Sigmoid colon (tissue), 4 donors: ENCODE results near the gene PLTP.

Experiments
- EP300 ChIP-seq, 4 donors: sonication (generic); formaldehyde crosslinking; IDR thresholded peaks; one replicate each; pipeline ENCODE4 v1.6.1; 2017; ENCODE audit warnings: antibody characterized with exemption in 4 of 4
- POLR2A ChIP-seq, 2 donors: fragments of 450-650 bp; IDR thresholded peaks; one replicate each; pipeline ENCODE4 v1.6.1; 2016; ENCODE audit warnings: antibody characterized with exemption in 2 of 2, mild to moderate bottlenecking in 2 of 2, moderate library complexity in 2 of 2
- POLR2AphosphoS5 ChIP-seq, 4 donors: sonication (generic); formaldehyde crosslinking; IDR thresholded peaks; one replicate each; pipeline ENCODE4 v1.6.1; 2017; ENCODE audit warnings: antibody characterized with exemption in 4 of 4
- TF ChIP-seq, protein P1 (sequence below), 4 experiments: fragments of 450-650 bp in 3 of 4; fragments of 200-600 bp in 1 of 4; IDR thresholded peaks; one replicate each; pipeline ENCODE4 v1.5.1; 2016 to 2019; ENCODE audit warnings: antibody characterized with exemption in 4 of 4, mild to moderate bottlenecking in 3 of 4, moderate library complexity in 2 of 4

- peak; percentile 85 to 96 (median 91) for TF ChIP-seq POLR2AphosphoS5 (IDR thresholded peaks at IDR 0.05)
- peak; percentile 65 to 67 for TF ChIP-seq POLR2A (IDR thresholded peaks at IDR 0.05)
- TF ChIP-seq, protein P1, sequence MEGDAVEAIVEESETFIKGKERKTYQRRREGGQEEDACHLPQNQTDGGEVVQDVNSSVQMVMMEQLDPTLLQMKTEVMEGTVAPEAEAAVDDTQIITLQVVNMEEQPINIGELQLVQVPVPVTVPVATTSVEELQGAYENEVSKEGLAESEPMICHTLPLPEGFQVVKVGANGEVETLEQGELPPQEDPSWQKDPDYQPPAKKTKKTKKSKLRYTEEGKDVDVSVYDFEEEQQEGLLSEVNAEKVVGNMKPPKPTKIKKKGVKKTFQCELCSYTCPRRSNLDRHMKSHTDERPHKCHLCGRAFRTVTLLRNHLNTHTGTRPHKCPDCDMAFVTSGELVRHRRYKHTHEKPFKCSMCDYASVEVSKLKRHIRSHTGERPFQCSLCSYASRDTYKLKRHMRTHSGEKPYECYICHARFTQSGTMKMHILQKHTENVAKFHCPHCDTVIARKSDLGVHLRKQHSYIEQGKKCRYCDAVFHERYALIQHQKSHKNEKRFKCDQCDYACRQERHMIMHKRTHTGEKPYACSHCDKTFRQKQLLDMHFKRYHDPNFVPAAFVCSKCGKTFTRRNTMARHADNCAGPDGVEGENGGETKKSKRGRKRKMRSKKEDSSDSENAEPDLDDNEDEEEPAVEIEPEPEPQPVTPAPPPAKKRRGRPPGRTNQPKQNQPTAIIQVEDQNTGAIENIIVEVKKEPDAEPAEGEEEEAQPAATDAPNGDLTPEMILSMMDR (IDR thresholded peaks at IDR 0.05): no peak
- TF ChIP-seq EP300 (IDR thresholded peaks at IDR 0.05): no peak
These were observed 1.1 kb downstream of the PLTP start for GRCh38 chr20:45910670-45911485.
